DMS79 (cell line): ENCODE results near the gene KCNE4.

Source experiments
- DNase-seq: peaks from one replicate; lab custom pipeline; 2025; lab: John Stamatoyannopoulos, UW

The KCNE4 gene

DNA sequence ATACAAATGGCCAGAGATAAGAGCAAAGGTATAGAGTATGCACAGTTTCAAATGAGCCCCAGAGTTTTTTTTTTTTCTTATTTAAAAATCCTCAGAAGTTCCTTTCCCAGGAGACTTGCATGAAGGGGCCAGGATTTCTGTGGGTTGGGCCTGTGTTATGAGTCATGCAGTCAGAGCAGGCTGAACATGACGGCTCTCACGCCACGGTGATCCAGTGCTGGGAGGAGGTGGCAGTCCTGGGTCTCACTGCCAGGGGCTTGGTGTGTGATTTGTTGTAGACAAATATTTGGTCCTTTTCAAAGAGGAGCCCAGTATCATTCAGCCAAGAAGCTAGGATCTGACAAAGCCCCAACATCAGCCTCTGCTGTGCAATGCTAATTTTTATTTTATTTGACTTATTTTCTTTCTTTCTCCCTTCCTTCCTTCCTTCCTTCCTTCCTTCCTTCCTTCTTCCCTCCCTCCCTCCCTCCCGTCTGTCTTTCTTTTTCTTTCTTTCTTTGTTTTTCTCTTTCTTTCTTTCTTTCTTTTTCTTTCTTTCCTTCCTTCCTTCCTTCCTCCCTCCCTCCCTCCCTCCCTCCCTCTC is 10.4 kb upstream of the KCNE4 start:
- no peak for DNase-seq

- DNase-seq = no peak
Measured at GRCh38 chr2:223042284-223042683, 9.7 kb upstream of the KCNE4 start.

GRCh38 chr2:223042704-223043118 is 9.3 kb upstream of the KCNE4 start:
- no peak for DNase-seq

- DNase-seq = no peak
Measured at GRCh38 chr2:223043164-223043941, 8.6 kb upstream of the KCNE4 start.

GRCh38 chr2:223044092-223044836 is 7.7 kb upstream of the KCNE4 start:
- no peak for DNase-seq

DNA sequence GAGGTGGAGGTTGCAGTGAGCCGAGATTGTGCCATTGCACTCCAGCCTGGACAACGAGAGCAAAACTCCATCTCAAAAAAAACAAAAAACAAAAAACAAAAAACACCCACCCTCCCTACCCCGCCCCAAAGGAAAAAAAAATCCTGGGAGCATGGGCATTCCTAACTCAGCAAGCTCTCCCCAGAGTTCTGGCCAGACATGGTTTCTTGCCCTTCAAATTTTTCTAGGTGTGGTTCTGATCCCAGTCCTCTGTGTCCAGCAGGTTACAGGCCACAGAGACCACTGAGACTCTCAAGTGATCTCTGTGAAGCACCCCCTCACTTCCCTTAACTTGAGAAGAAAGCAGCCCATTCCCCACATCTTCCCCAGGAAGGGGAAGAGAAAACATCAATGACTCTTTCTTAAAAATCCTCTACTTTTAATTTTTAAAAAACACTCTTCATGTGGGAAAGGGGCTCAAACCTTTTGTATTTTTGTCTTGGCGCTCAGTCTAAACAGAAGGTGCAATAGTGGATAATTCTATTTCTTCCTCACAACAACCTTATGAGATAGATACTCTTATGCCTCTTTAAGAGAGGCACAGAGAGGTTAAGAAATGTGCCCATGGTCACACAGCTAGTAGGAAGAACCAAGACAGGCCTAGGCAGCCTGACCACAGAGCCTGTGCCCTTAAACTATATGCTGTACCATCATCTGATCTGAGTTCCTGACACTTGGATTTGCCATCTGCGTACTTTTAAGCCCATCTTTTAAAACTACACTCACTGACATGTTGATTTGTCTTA is 6.9 kb upstream of the KCNE4 start:
- no peak for DNase-seq

DNA sequence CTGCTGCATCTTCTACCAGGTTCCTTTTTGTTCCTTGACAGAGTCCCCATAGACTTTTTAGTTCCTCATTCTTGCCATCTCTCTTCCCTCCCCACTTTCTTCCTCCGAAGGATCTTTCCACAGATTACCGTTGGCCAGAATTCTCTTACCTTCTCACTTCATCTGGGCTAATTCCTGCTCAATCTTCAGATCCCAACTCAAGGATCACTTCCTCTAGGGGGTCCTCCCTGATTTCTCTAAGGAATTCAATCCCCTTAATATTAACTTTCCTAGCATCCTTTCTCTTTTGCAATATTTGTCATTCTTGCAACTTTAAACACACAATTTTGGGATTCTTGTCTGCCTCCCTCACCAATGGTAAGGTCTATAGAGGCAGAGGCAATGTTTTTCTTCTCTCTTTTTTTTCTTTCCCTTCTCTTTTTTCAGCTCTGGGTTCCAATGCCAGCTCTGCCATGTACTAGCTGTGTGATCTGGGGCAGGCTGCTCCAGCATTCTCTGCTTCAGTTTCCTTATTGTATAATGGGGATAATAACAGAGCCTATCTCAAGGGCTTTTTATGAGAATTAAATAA is 5.4 kb upstream of the KCNE4 start:
- DNase-seq = no peak

DNA sequence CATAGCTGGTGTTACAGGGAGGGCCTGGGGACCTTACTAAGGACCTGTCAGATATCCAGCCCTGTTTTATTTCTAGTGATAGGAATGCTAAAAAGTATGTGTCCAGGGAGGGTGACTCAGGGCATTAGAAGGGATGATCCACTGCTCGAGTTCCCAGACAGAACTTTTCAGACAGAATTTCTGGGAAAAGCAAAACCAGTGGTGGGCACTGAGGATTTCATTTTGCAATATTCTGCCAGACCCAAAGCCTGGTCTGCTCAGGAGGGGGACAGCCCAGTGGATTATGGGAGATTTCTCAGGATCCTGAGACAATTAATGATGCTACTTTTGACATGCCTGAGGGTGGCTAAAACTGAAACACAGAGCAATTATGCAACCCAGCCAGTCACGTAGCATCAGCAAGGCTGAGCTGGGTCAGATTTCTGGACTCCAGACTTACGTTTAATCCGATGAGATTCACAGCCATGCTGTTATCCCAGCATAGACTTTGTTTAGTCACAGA is 4.7 kb upstream of the KCNE4 start:
- no peak for DNase-seq

GRCh38 chr2:223048519-223048918 is 3.5 kb upstream of the KCNE4 start:
- DNase-seq = no peak

- DNase-seq = no peak
Measured at GRCh38 chr2:223049356-223049755, 2.6 kb upstream of the KCNE4 start.

GRCh38 chr2:223050188-223050587 is 1.8 kb upstream of the KCNE4 start:
- DNase-seq = no peak

- DNase-seq = no peak
Measured at GRCh38 chr2:223050900-223051504, 988 bp upstream of the KCNE4 start.

DNA sequence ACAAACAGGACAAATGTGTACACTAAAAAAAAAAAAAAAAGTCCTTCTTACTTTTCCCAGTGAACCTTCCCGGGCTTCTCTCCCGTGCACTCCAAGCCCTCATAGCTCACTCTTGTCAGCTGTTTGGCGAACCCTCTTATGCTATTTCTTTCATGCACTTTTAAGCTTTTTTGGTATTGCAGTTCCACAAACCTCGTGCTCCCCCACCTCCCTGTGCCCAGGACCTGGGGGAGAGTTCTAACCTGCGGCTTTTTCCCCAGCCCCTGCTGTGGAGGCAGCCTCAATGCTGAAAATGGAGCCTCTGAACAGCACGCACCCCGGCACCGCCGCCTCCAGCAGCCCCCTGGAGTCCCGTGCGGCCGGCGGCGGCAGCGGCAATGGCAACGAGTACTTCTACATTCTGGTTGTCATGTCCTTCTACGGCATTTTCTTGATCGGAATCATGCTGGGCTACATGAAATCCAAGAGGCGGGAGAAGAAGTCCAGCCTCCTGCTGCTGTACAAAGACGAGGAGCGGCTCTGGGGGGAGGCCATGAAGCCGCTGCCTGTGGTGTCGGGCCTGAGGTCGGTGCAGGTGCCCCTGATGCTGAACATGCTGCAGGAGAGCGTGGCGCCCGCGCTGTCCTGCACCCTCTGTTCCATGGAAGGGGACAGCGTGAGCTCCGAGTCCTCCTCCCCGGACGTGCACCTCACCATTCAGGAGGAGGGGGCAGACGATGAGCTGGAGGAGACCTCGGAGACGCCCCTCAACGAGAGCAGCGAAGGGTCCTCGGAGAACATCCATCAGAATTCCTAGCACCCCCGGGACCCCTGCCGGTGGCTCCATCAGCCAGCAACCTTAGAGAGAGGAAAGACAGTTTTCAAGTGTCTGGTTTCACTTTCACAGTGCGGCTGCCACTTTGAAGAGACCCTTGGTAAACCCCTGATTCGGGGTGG is 826 bp downstream of the KCNE4 start:
- no peak for DNase-seq

DNA sequence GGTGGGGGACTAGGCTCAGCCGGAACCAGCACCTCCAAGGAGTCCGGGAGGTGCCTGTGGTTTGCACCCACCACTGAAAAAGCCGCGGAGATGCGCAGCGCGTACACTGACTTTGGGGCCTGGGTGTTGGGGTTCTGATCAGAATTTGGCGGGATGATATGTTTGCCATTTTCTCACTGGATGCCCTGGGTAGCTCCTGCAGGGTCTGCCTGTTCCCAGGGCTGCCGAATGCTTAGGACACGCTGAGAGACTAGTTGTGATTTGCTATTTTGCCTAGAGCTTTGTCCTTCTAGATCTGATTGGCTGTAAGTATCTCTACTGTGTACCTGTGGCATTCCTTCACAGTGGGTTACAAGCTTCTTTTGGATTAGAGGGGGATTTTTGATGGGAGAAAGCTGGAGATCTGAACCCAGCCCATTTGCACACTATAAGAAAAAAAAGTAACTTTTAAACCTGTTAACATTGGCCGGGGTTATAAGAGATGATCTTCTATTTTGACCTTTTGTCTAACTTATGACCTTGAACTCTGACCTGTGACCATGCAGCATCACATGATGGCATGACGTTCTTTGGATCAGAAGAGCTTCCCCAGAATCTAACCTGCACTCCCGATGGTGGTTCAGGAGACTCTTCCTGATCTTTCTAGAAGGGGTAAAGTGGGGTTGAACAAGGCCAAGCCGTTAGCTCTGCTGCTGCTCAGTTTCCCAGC is 1.6 kb downstream of the KCNE4 start:
- DNase-seq = no peak

DNA sequence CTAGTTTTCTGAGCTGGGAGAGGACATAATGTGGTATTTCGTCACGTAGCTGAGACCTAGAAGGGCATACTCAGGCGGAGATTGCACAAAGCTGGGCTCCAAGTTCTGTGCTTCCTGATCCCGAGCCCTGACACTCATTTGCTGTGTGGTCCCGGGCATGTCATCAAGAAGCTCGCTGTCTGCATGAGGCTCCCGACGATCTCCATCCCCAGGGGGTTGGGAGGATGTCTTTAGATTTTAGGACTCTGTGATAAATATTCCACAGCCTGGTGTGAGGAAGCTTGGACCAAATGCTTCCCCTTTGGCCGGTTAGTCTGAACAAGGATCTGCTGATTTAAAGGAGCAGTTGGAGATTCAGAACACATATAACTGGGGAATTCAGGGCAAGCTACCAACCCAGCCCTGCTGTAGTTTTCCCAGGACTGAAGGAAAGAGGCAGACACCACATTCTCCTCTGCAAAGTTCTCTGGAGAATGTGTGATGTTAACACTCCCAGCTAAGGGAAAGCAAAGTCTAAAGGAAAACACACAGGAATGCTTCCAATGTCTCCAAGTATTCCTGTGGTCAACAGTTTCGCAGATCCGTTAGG is 2.3 kb downstream of the KCNE4 start:
- DNase-seq = no peak

DNA sequence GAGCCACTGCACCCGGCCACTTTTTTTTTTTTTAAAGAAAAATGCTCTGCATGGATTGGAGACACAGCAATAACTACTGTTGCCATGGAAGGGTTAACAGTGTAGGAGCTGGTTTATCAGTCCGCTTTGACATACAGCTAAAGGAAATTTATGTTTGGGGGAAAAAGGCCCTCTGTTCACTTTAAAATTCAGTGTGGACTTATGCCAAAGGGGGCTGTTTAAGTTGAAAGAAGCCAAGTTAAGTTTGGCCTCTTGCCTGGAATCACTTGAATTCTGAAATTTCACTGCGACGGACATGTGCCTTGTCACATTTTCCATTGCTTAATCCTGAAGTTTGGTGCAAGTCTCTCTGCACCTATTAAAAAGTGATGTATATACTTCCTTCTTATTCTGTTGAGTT is 3.1 kb downstream of the KCNE4 start:
- peak; percentile 31 for DNase-seq

GRCh38 chr2:223055836-223056235 is 3.8 kb downstream of the KCNE4 start:
- peak; percentile 38 for DNase-seq

GRCh38 chr2:223056701-223057418 is 4.9 kb downstream of the KCNE4 start:
- DNase-seq = peak; percentile 25

DNA sequence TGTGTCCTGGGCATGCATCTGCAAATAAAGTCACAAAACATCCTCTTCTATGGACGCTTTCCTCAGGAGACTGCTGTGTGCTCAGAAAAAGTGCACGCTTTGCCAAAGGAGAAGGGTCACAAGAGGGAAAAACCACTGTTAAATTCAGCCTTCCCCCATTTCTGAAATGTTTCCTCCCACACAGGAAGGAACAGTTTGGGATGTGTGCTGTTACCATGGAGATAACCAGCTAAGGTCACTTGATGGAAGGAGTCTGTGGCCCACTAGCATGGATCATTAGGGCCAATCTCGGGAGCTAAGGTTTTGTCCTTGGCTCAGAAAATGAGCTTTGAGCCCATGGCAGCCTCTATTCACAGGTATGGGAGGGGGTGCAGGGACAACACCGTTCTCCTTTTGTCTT is 5.6 kb downstream of the KCNE4 start:
- DNase-seq = peak; percentile 4
